DOHH2 (cell line): ENCODE measurements around the gene GPR119.
"Not testable (repeated sequence)": the region's sequence is repeated elsewhere in the genome, so short reads cannot be mapped to it uniquely, and the experiment has no call there.

Source experiments
- H3F3A ChIP-seq: fragments of 200-600 bp; sonication (generic), shearing (Covaris generic); 2 replicates; pipeline ENCODE4 v1.6.0; 2016; ENCODE audit warnings: antibody characterized with exemption, mild to moderate bottlenecking; ENCODE audit not compliant: control insufficient read depth, insufficient read depth
- H3K27ac ChIP-seq: fragments of 200-600 bp; sonication (generic); 2 replicates; pipeline ENCODE4 v1.5.1; 2014; ENCODE audit warnings: low read depth, mild to moderate bottlenecking, low read length, moderate library complexity
- H3K27me3 ChIP-seq: fragments of 200-600 bp; sonication (generic); 2 replicates; pipeline ENCODE4 v1.6.1; 2014; ENCODE audit warnings: mild to moderate bottlenecking, low read length, mixed read lengths; ENCODE audit not compliant: control insufficient read depth
- H3K36me3 ChIP-seq: fragments of 200-600 bp; sonication (generic); 2 replicates; pipeline ENCODE4 v1.6.1; 2014; ENCODE audit warnings: mild to moderate bottlenecking, low read length, moderate library complexity, mixed read lengths; ENCODE audit not compliant: control insufficient read depth
- H3K4me1 ChIP-seq: fragments of 200-600 bp; sonication (generic); 2 replicates; pipeline ENCODE4 v1.6.1; 2014; ENCODE audit warnings: mild to moderate bottlenecking, low read length, mixed read lengths; ENCODE audit not compliant: control insufficient read depth
- H3K4me2 ChIP-seq: fragments of 200-600 bp; sonication (generic); 2 replicates; pipeline ENCODE4 v1.6.0; 2014; ENCODE audit warnings: mild to moderate bottlenecking, low read length, moderate library complexity
- H3K4me3 ChIP-seq: fragments of 200-600 bp; sonication (generic); 2 replicates; pipeline ENCODE4 v1.5.1; 2014; ENCODE audit warnings: mild to moderate bottlenecking, low read length, mixed read lengths
- H3K79me2 ChIP-seq: fragments of 200-600 bp; sonication (generic); 2 replicates; pipeline ENCODE4 v1.6.1; 2014; ENCODE audit warnings: mild to moderate bottlenecking, low read length, mixed read lengths; ENCODE audit not compliant: control insufficient read depth
- H3K9me2 ChIP-seq: fragments of 200-600 bp; sonication (generic); replicated peaks from 2 replicates; pipeline ENCODE4 v1.6.1; 2014; ENCODE audit warnings: mild to moderate bottlenecking, low read length, mixed read lengths; ENCODE audit not compliant: control insufficient read depth
- H3K9me3 ChIP-seq: fragments of 200-600 bp; sonication (generic); 2 replicates; pipeline ENCODE4 v1.6.1; 2014; ENCODE audit warnings: antibody characterized with exemption, low read length, mixed read lengths; ENCODE audit not compliant: control insufficient read depth, insufficient read depth
- H4K20me1 ChIP-seq: fragments of 200-600 bp; sonication (generic); 2 replicates; pipeline ENCODE4 v1.6.0; 2014; ENCODE audit warnings: low read depth, mild to moderate bottlenecking, antibody characterized with exemption, low read length, moderate library complexity; ENCODE audit not compliant: control insufficient read depth, insufficient read depth
- CTCF ChIP-seq: fragments of 200-600 bp; sonication (generic); IDR thresholded peaks from one replicate; pipeline ENCODE4 v1.5.1; 2014; ENCODE audit warnings: antibody characterized with exemption, mild to moderate bottlenecking, low read depth, low read length; ENCODE audit not compliant: poor library complexity, severe bottlenecking
- EZH2phosphoT487 ChIP-seq: fragments of 200-600 bp; sonication (generic); IDR thresholded peaks from 2 replicates; pipeline ENCODE4 v1.6.1; 2017; ENCODE audit warnings: borderline replicate concordance, mild to moderate bottlenecking, antibody characterized with exemption, low read length, moderate library complexity, mixed read lengths

GPR119 gene

GRCh38 chrX:130385520-130385919 is at the start of gene GPR119:
GPR119 (minus strand) TSS chrX:130385674; CDS start chrX:130385447, 227 bp downstream.
- Histone ChIP-seq H4K20me1 (no peaks in the 10 kb centered on the region), H3K4me2 (no peak within 1 kb of the TSS), H3F3A (no peaks in the 10 kb centered on the region), H3K9me3 (no peaks in the 10 kb centered on the region), H3K36me3 (no peaks in the 10 kb centered on the region), H3K27me3 (no peaks in the 10 kb centered on the region), H3K79me2 (no peaks in the 10 kb centered on the region), H3K4me3 (no peak within 1 kb of the TSS), H3K27ac (no peak within 1 kb of the TSS), H3K4me1 (no peaks in the 10 kb centered on the region), H3K9me2 (no peaks in the 10 kb centered on the region)
- no peak for TF ChIP-seq EZH2phosphoT487
- no peak for TF ChIP-seq CTCF

- H3K27ac ChIP-seq, H4K20me1 ChIP-seq, H3K9me2 ChIP-seq, H3K79me2 ChIP-seq, H3K4me3 ChIP-seq, H3K4me2 ChIP-seq, H3K36me3 ChIP-seq, H3K9me3 ChIP-seq, H3K27me3 ChIP-seq, H3F3A ChIP-seq, H3K4me1 ChIP-seq: not testable (repeated sequence)
Observed at GRCh38 chrX:130429236-130429635, 43.8 kb upstream of the GPR119 start.

GRCh38 chrX:130426531-130426930 is 41.1 kb upstream of the GPR119 start:
- H4K20me1 ChIP-seq: no peaks in the 10 kb centered on the region
- H3K79me2 ChIP-seq: no peaks in the 10 kb centered on the region
- H3K9me3 ChIP-seq: no peaks in the 10 kb centered on the region
- no peak for TF ChIP-seq CTCF
- no peak for TF ChIP-seq EZH2phosphoT487
- H3K36me3 ChIP-seq: no peaks in the 10 kb centered on the region
- H3K9me2 ChIP-seq: no peaks in the 10 kb centered on the region
- no peaks in the 10 kb centered on the region for H3K4me1 ChIP-seq
- H3F3A ChIP-seq: no peaks in the 10 kb centered on the region
- H3K27me3 ChIP-seq: no peaks in the 10 kb centered on the region
- H3K4me3 ChIP-seq: no peak overlapping the region
- no peak overlapping the region for H3K4me2 ChIP-seq
- no peak overlapping the region for H3K27ac ChIP-seq

GRCh38 chrX:130419263-130419662 is 33.8 kb upstream of the GPR119 start:
- H3F3A ChIP-seq: no peaks in the 10 kb centered on the region
- no peak overlapping the region for H3K27ac ChIP-seq
- H3K9me3 ChIP-seq: no peaks in the 10 kb centered on the region
- no peak overlapping the region for H3K4me3 ChIP-seq
- TF ChIP-seq CTCF (no peak), EZH2phosphoT487 (no peak)
- no peaks in the 10 kb centered on the region for H4K20me1 ChIP-seq
- no peaks in the 10 kb centered on the region for H3K27me3 ChIP-seq
- H3K4me2 ChIP-seq: no peak overlapping the region
- no peaks in the 10 kb centered on the region for H3K4me1 ChIP-seq
- H3K79me2 ChIP-seq: no peaks in the 10 kb centered on the region
- no peaks in the 10 kb centered on the region for H3K9me2 ChIP-seq
- H3K36me3 ChIP-seq: no peaks in the 10 kb centered on the region
